ENCODE results near the gene OSCP1. TPM values are rescaled to one million over a fixed set of nuclear protein-coding genes. Genes with fewer than 3 reads are reported as not detected.

The OSCP1 gene
- total and polyA plus RNA-seq, 12 donors = 2.1 to 9.6 (median 7.7) TPM

- ATAC-seq (no peak), DNase-seq (no peak)
- 81 to 92% methylated on average over 7 of the region's 7 CpGs for WGBS, 2 donors
- no peak for TF ChIP-seq CTCF (IDR thresholded peaks at IDR 0.05)
- no peak overlapping the region for H3K4me3 ChIP-seq
- no peaks in the 10 kb centered on the region for H3K9me3 ChIP-seq
- intact Hi-C loops (cut with DNase I) = loop anchor here (1.0 to 10.0 kb wide), 8 partner anchors 79 to 327 kb away; partner anchors contain the start of gene TRAPPC3 (in 1 of the 10)
- peaks cover 0 to 49% (median 4%) of the 10 kb centered on the region in 9 donors for H3K36me3 ChIP-seq
- no peak overlapping the region for H3K27ac ChIP-seq
- H3K27me3 ChIP-seq = no peaks in the 10 kb centered on the region
- H3K4me1 ChIP-seq = peaks cover 4 to 18% (median 13%) of the 10 kb centered on the region in 9 donors
These were observed 28.6 kb downstream of the OSCP1 start for GRCh38 chr1:36421649-36422048.

- intact Hi-C loops (cut with DNase I) = loop anchor here (1.0 to 10.0 kb wide), 10 partner anchors 78 to 326 kb away; partner anchors contain the start of gene TRAPPC3 (in 1 of the 10)
- Histone ChIP-seq H3K27me3 (no peaks in the 10 kb centered on the region), H3K36me3 (peaks cover 0 to 49% (median 4%) of the 10 kb centered on the region in 9 donors), H3K9me3 (no peaks in the 10 kb centered on the region), H3K4me3 (no peak overlapping the region), H3K27ac (peak overlapping the region in 2 of 10 donors; percentile 8 to 60), H3K4me1 (peaks cover 4 to 18% (median 13%) of the 10 kb centered on the region in 9 donors)
- peak; percentile 90 to 97 (median 95) for TF ChIP-seq CTCF (IDR thresholded peaks at IDR 0.05)
- 12 to 17% methylated on average over 13 of the region's 13 CpGs for WGBS, 2 donors
- ATAC-seq (peak; percentile 89 to 98 (median 94)), DNase-seq (peak; percentile 90 to 91)
These were observed 29.4 kb downstream of the OSCP1 start for GRCh38 chr1:36420836-36421317.

- intact Hi-C loops (cut with DNase I) = loop anchor here (1.0 to 10.0 kb wide), 9 partner anchors 78 to 326 kb away; partner anchors contain the start of gene TRAPPC3 (in 1 of the 10)
- DNase-seq (no peak), ATAC-seq (peak in 2 of 8 donors; percentile 36 to 64)
- no peaks in the 10 kb centered on the region for H3K27me3 ChIP-seq
- H3K9me3 ChIP-seq = no peaks in the 10 kb centered on the region
- 29 to 40% methylated on average over 5 of the region's 5 CpGs for WGBS, 2 donors
- peak overlapping the region in 2 of 10 donors; percentile 8 to 60 for H3K27ac ChIP-seq
- no peak for TF ChIP-seq CTCF (IDR thresholded peaks at IDR 0.05)
- H3K4me1 ChIP-seq = peaks cover 4 to 18% (median 13%) of the 10 kb centered on the region in 9 donors
- no peak overlapping the region for H3K4me3 ChIP-seq
- H3K36me3 ChIP-seq = peaks cover 0 to 48% (median 4%) of the 10 kb centered on the region in 9 donors
These were observed 29.8 kb downstream of the OSCP1 start for GRCh38 chr1:36420409-36420808.

GRCh38 chr1:36419569-36419968 lies 30.7 kb downstream of the OSCP1 start:
- WGBS, 2 donors = 85 to 91% methylated on average over 4 of the region's 4 CpGs
- Histone ChIP-seq H3K36me3 (peaks cover 0 to 39% (median 4%) of the 10 kb centered on the region in 9 donors), H3K4me3 (no peak overlapping the region), H3K4me1 (peaks cover 4 to 18% (median 13%) of the 10 kb centered on the region in 9 donors), H3K27ac (no peak overlapping the region), H3K9me3 (no peaks in the 10 kb centered on the region), H3K27me3 (no peaks in the 10 kb centered on the region)
- no peak for TF ChIP-seq CTCF (IDR thresholded peaks at IDR 0.05)
- DNase-seq (no peak), ATAC-seq (peak in 1 of 8 donors; percentile 6)
- intact Hi-C loops (cut with DNase I) = loop anchor here in 3 of 10 donors (5.0 to 10.0 kb wide), 3 partner anchors 72 to 285 kb away; partner anchors contain the start of gene SH3D21 (in 2 of the 3)
